ENCODE data around the gene SPON2.

DNA sequence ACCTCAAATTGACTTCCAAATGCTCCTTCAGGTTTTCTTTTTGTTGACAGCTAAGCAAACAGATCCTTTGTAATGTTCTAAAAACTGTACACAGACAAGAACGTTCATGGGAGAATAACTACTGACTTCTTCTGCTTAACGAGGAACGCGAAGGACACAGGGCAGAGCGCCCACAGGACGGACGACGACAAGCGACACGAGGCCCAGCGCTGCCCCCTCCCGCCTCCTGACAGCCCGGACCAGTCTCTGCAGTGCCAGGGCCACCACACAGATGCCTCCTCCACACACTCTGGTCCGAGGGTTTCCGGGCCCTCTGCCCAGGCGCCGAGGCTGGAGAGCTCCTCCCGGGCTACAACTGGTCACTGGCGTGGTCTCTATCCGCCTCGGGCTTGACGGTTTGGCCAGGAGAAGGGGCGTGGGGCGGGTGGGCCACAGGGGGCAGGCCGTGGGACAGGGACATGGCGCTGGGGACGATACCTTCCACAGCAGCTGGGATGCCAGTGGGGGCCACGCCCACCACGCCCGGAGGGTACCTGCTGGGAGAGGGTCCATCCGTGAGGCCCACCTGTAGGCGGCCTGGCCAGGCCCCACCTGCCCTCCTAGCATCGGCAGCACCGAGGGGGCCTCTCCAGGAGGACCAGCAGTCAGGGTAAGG lies 39.6 kb upstream of the SPON2 start:
- TF ChIP-seq BACH2 (CRISPR knock-in tag; IDR thresholded peaks at IDR 0.05; ENCODE audit: borderline replicate concordance) (no peak), ZFP30 (CRISPR knock-in tag; IDR thresholded peaks at IDR 0.05) (no peak), RARB (CRISPR knock-in tag; IDR thresholded peaks at IDR 0.05) (no peak)
- TF ChIP-seq, protein P1, sequence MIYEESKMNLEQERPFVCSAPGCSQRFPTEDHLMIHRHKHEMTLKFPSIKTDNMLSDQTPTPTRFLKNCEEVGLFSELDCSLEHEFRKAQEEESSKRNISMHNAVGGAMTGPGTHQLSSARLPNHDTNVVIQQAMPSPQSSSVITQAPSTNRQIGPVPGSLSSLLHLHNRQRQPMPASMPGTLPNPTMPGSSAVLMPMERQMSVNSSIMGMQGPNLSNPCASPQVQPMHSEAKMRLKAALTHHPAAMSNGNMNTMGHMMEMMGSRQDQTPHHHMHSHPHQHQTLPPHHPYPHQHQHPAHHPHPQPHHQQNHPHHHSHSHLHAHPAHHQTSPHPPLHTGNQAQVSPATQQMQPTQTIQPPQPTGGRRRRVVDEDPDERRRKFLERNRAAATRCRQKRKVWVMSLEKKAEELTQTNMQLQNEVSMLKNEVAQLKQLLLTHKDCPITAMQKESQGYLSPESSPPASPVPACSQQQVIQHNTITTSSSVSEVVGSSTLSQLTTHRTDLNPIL (CRISPR knock-in tag; IDR thresholded peaks at IDR 0.05; ENCODE audit: low read depth), result no peak
- TF ChIP-seq, protein P2, sequence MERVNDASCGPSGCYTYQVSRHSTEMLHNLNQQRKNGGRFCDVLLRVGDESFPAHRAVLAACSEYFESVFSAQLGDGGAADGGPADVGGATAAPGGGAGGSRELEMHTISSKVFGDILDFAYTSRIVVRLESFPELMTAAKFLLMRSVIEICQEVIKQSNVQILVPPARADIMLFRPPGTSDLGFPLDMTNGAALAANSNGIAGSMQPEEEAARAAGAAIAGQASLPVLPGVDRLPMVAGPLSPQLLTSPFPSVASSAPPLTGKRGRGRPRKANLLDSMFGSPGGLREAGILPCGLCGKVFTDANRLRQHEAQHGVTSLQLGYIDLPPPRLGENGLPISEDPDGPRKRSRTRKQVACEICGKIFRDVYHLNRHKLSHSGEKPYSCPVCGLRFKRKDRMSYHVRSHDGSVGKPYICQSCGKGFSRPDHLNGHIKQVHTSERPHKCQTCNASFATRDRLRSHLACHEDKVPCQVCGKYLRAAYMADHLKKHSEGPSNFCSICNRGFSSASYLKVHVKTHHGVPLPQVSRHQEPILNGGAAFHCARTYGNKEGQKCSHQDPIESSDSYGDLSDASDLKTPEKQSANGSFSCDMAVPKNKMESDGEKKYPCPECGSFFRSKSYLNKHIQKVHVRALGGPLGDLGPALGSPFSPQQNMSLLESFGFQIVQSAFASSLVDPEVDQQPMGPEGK (CRISPR knock-in tag; IDR thresholded peaks at IDR 0.05; ENCODE audit: borderline replicate concordance), result no peak
